IMR-90 (cell line): ENCODE data around the gene SRSF3. TPM values are rescaled to one million over a fixed set of nuclear protein-coding genes. Genes with fewer than 3 reads are reported as not detected.
A peak's percentile ranks its signal among the peaks of the same experiment; 100 is the strongest.

Experiments used
- ATAC-seq: fragments of 200-7000 bp; cut with Tn5 transposase; 2 replicates; pipeline ENCODE4 v1.9.1; 2020; ENCODE audit warnings: low read depth, mild to moderate bottlenecking, moderate library complexity
- BruUV-seq: library from RNA; stranded (reverse); fragments of 400-500 nt; replicated peaks from 2 replicates; lab custom pipeline; 2021; lab: Mats Ljungman, UMichigan
- CTCF ChIA-PET: fragments of 300-600 bp; formaldehyde crosslinking; extraction: SDS; loops from one replicate; lab custom pipeline; 2021; ENCODE audit warnings: antibody characterized with exemption; lab: Yijun Ruan, JAX
- POLR2A ChIA-PET: fragments of 300-600 bp; sonication (Branson Sonifier 250); formaldehyde crosslinking; loops from one replicate; lab custom pipeline; 2022; ENCODE audit warnings: antibody characterized with exemption; ENCODE audit not compliant: unreplicated experiment; lab: Charles Lee
- DNase-seq: peaks from one replicate; pipeline ENCODE4 v3.0.0; 2013
- H2AFZ ChIP-seq: replicated peaks from 2 replicates; pipeline ENCODE3; 2013; ENCODE audit warnings: low read length, mild to moderate bottlenecking; ENCODE audit not compliant: poor library complexity
- H2AK5ac ChIP-seq: 2 replicates; pipeline ENCODE4 v1.6.1; 2013; ENCODE audit warnings: low read depth, low read length, inconsistent platforms
- H2AK9ac ChIP-seq: replicated peaks from 2 replicates; pipeline ENCODE3; 2013; ENCODE audit warnings: mild to moderate bottlenecking, low read depth, low read length, moderate library complexity; ENCODE audit not compliant: poor library complexity
- H2BK120ac ChIP-seq: 2 replicates; pipeline ENCODE4 v1.6.1; 2013; ENCODE audit warnings: low read depth, low read length, inconsistent platforms
- H2BK15ac ChIP-seq: 3 replicates; pipeline ENCODE4 v1.6.1; 2013; ENCODE audit warnings: low read depth, low read length, inconsistent platforms
- H2BK20ac ChIP-seq: 2 replicates; pipeline ENCODE4 v1.6.1; 2013; ENCODE audit warnings: low read depth, mild to moderate bottlenecking, inconsistent platforms, low read length, moderate library complexity
- H2BK5ac ChIP-seq: 2 replicates; pipeline ENCODE4 v1.6.1; 2013; ENCODE audit warnings: mild to moderate bottlenecking, low read depth, low read length, inconsistent platforms; ENCODE audit not compliant: poor library complexity, severe bottlenecking
- H3K14ac ChIP-seq: replicated peaks from 2 replicates; pipeline ENCODE4 v1.6.1; 2013; ENCODE audit warnings: low read depth, low read length, inconsistent platforms
- H3K18ac ChIP-seq: 2 replicates; pipeline ENCODE4 v1.6.1; 2013; ENCODE audit warnings: low read depth, low read length, control low read depth
- H3K23ac ChIP-seq: 2 replicates; pipeline ENCODE4 v1.6.1; 2013; ENCODE audit warnings: low read depth, low read length, inconsistent platforms
- H3K27ac ChIP-seq: 2 replicates; pipeline ENCODE4 v1.5.1; 2013; ENCODE audit warnings: mild to moderate bottlenecking, control low read depth, low read length; ENCODE audit not compliant: insufficient read depth
- H3K27me3 ChIP-seq: 2 replicates; pipeline ENCODE4 v1.6.1; 2013; ENCODE audit warnings: low read length; ENCODE audit not compliant: control insufficient read depth, insufficient read depth
- H3K36me3 ChIP-seq: 2 replicates; pipeline ENCODE4 v1.6.1; 2013; ENCODE audit warnings: low read length, mixed read lengths; ENCODE audit not compliant: control insufficient read depth, insufficient read depth
- H3K4ac ChIP-seq: 2 replicates; pipeline ENCODE4 v1.6.1; 2013; ENCODE audit warnings: low read depth, low read length, inconsistent platforms
- H3K4me1 ChIP-seq: 2 replicates; pipeline ENCODE4 v1.6.1; 2013; ENCODE audit warnings: low read length, mixed read lengths; ENCODE audit not compliant: control insufficient read depth, insufficient read depth
- H3K4me2 ChIP-seq: 2 replicates; pipeline ENCODE4 v1.6.1; 2013; ENCODE audit warnings: low read depth, mild to moderate bottlenecking, control low read depth, low read length, moderate library complexity
- H3K4me3 ChIP-seq: 2 replicates; pipeline ENCODE4 v1.5.1; 2013; ENCODE audit warnings: low read depth, mild to moderate bottlenecking, control low read depth, low read length, moderate library complexity; ENCODE audit not compliant: insufficient read depth
- H3K56ac ChIP-seq: 2 replicates; pipeline ENCODE4 v1.6.1; 2013; ENCODE audit warnings: low read length, inconsistent platforms; ENCODE audit not compliant: insufficient read depth; ENCODE audit errors: extremely low read depth
- H3K79me1 ChIP-seq, 2 experiments: 2 replicates each; pipeline ENCODE4 v1.6.1; 2013; ENCODE audit warnings: low read length in 2 of 2, inconsistent platforms in 1 of 2, low read depth in 1 of 2
- H3K9ac ChIP-seq: 2 replicates; pipeline ENCODE4 v1.6.1; 2013; ENCODE audit warnings: low read depth, low read length, control low read depth
- H3K9me1 ChIP-seq: 2 replicates; pipeline ENCODE4 v1.6.1; 2013; ENCODE audit warnings: low read length, inconsistent platforms; ENCODE audit not compliant: insufficient read depth
- H3K9me3 ChIP-seq: 2 replicates; pipeline ENCODE4 v1.6.1; 2013; ENCODE audit warnings: low read length; ENCODE audit not compliant: control insufficient read depth, insufficient read depth
- H4K20me1 ChIP-seq: 2 replicates; pipeline ENCODE4 v1.6.1; 2013; ENCODE audit warnings: low read length, inconsistent platforms; ENCODE audit not compliant: insufficient read depth
- H4K5ac ChIP-seq: 2 replicates; pipeline ENCODE4 v1.6.1; 2013; ENCODE audit warnings: mild to moderate bottlenecking, low read depth, low read length, control low read depth
- H4K8ac ChIP-seq, 2 experiments: 2 replicates each; pipeline ENCODE4 v1.6.1; 2013; ENCODE audit warnings: low read depth in 2 of 2, low read length in 2 of 2, control low read depth in 1 of 2, inconsistent platforms in 1 of 2
- H4K91ac ChIP-seq: 2 replicates; pipeline ENCODE4 v1.6.1; 2013; ENCODE audit warnings: low read depth, low read length, inconsistent platforms; ENCODE audit not compliant: insufficient read depth
- CEBPB ChIP-seq: IDR thresholded peaks from 2 replicates; pipeline ENCODE4 v1.6.1; 2012; ENCODE audit warnings: low read depth, low read length, improper control_type of control experiment
- CTCF ChIP-seq: conservative IDR thresholded peaks from 2 replicates; pipeline ENCODE4 v1.5.1; 2012; ENCODE audit warnings: mild to moderate bottlenecking, low read depth, low read length, improper control_type of control experiment
- MAFK ChIP-seq: IDR thresholded peaks from 2 replicates; pipeline ENCODE4 v1.6.1; 2012; ENCODE audit warnings: low read depth, low read length, improper control_type of control experiment
- SMC3 ChIP-seq: fragments of 150-350 bp; IDR thresholded peaks from 2 replicates; pipeline ENCODE4 v1.6.1; 2016; ENCODE audit warnings: low read depth, mild to moderate bottlenecking, antibody characterized with exemption, low read length, moderate library complexity
- USF2 ChIP-seq: fragments of 150-350 bp; IDR thresholded peaks from 2 replicates; pipeline ENCODE4 v1.6.1; 2017; ENCODE audit warnings: mild to moderate bottlenecking, antibody characterized with exemption, low read length, low read depth
- WGBS, 2 experiments: methylation state at CpG; one replicate each; pipeline versions ENCODE4 v1.1.5 to v1.1.7; 2013; ENCODE audit warnings: missing lambda C conversion rate in 2 of 2; ENCODE audit not compliant: insufficient read length in 1 of 2; ENCODE audit errors: extremely low coverage in 2 of 2; 5-methylcytosine and 5-hydroxymethylcytosine counted together
- dilution Hi-C: fragments of 300-500 bp; cut with HindIII; formaldehyde crosslinking; loops from one replicate; pipeline ENCODE4 v1.14.3; 2018; ENCODE audit warnings: low sequenced_read_pairs; ENCODE audit not compliant: unreplicated experiment
- in situ Hi-C: fragments of 300-500 bp; cut with MboI; formaldehyde crosslinking; loops from 3 replicates; pipeline ENCODE4 v1.14.3; 2019; ENCODE audit warnings: low sequenced_read_pairs, inconsistent platforms, mixed read lengths
- intact Hi-C: fragments of 100-400 bp; cut with micrococcal nuclease; formaldehyde crosslinking; loops from 2 replicates; pipeline ENCODE4 v1.10.0; 2022
- polyA plus RNA-seq, 3 experiments: library from polyadenylated mRNA; depleted of rRNA; stranded (reverse); fragments of >200 nt; gene quantifications; 2 replicates each; pipeline ENCODE4 v1.2.3, GENCODE V29; 2012; ENCODE audit warnings: low replicate concordance in 1 of 3
- total RNA-seq: library from RNA; depleted of rRNA; stranded (reverse); fragments of >200 nt; gene quantifications from 2 replicates; pipeline ENCODE4 v1.2.3, GENCODE V29; 2012

Gene SRSF3
- total and polyA plus RNA-seq, 2 of the 4 experiments (the other 2 are of a cell fraction), result 237 to 297 TPM

GRCh38 chr6:36649701-36650484 lies 55.7 kb downstream of the SRSF3 start:
- Histone ChIP-seq H2AK9ac (peak overlapping the region; percentile 88), H2AFZ (peak overlapping the region; percentile 21), H3K4me1 (peaks cover 4% of the 10 kb centered on the region), H3K23ac (peak overlapping the region; percentile 25; the same call in 1 of the 2 replicates), H2BK20ac (no peak overlapping the region), H4K8ac (no peak overlapping the region), H3K14ac (peak overlapping the region; percentile 48), H3K4ac (no peak overlapping the region), H2AK5ac (no peak overlapping the region), H3K9me3 (no peaks in the 10 kb centered on the region), H3K18ac (no peak overlapping the region), H4K5ac (no peak overlapping the region), H3K9ac (no peak overlapping the region), H4K91ac (no peak overlapping the region), H3K56ac (no peak overlapping the region), H2BK15ac (no peak overlapping the region; the same call in 2 of the 3 replicates), H3K4me2 (no peak overlapping the region), H3K79me1 (no peaks in the 10 kb centered on the region), H3K27ac (no peak overlapping the region), H3K9me1 (peaks cover 3% of the 10 kb centered on the region), H2BK120ac (no peak overlapping the region), H2BK5ac (no peak overlapping the region), H4K20me1 (no peaks in the 10 kb centered on the region), H3K4me3 (no peak overlapping the region), H3K36me3 (no peaks in the 10 kb centered on the region), H3K27me3 (peaks cover 7% of the 10 kb centered on the region)
- no peak for TF ChIP-seq SMC3
- TF ChIP-seq USF2, result no peak
- TF ChIP-seq CTCF, result no peak
- TF ChIP-seq CEBPB, result peak; percentile 67
- TF ChIP-seq MAFK, result no peak
- in situ Hi-C loops, result no loop called here
- 90% methylated on average over 2 of the region's 13 CpGs; no CpG with 5 or more reads in 1 of the 2 experiments for WGBS, 2 experiments
- CTCF ChIA-PET, result interaction anchor here (0.6 kb wide), 1 partner anchor 332 kb away, joined by 4 read pairs; no protein-coding TSS in a partner anchor
- DNase-seq, result no peak
- BruUV-seq, result no TSS peak
- dilution Hi-C loops, result no loop called here
- ATAC-seq, result no peak
- POLR2A ChIA-PET, result interaction anchor here (0.6 kb wide), 1 partner anchor 488 kb away, joined by 9 read pairs; no protein-coding TSS in a partner anchor
- intact Hi-C loops, result no loop called here
